22Rv1 (cell line): Measurements from ENCODE around the gene TMIGD1.

Experiments
- CTCF ChIP-seq: fragments of 450-650 bp; IDR thresholded peaks from 2 replicates; pipeline ENCODE4 v1.5.1; 2017; ENCODE audit warnings: mild to moderate bottlenecking
- ZFX ChIP-seq: fragments of 450-650 bp; IDR thresholded peaks from 2 replicates; pipeline ENCODE4 v1.6.1; 2017; ENCODE audit warnings: antibody characterized with exemption, borderline replicate concordance

GRCh38 chr17:30278032-30278431, 55.8 kb downstream of the TMIGD1 start:
- TF ChIP-seq CTCF (peak; percentile 33), ZFX (no peak)
